Muscle of leg (tissue), 11 donors: Measurements from ENCODE around the gene PLA2G2F. TPM values are rescaled to one million over a fixed set of nuclear protein-coding genes. Genes with fewer than 3 reads are reported as not detected.

ENCODE experiments used
- DNase-seq: peaks from one replicate; pipeline ENCODE4 v3.0.0; 2013
- H3K27ac ChIP-seq: one replicate; pipeline ENCODE4 v1.5.1; 2013; ENCODE audit warnings: mild to moderate bottlenecking, low read length, control low read depth
- H3K27me3 ChIP-seq: one replicate; pipeline ENCODE4 v1.6.1; 2013; ENCODE audit warnings: low read length; ENCODE audit not compliant: control insufficient read depth, insufficient read depth
- H3K36me3 ChIP-seq: one replicate; pipeline ENCODE4 v1.6.1; 2013; ENCODE audit warnings: low read length; ENCODE audit not compliant: control insufficient read depth, insufficient read depth
- H3K4me1 ChIP-seq: one replicate; pipeline ENCODE4 v1.6.1; 2013; ENCODE audit warnings: low read length; ENCODE audit not compliant: control insufficient read depth, insufficient read depth
- H3K4me3 ChIP-seq: one replicate; pipeline ENCODE4 v1.5.1; 2013; ENCODE audit warnings: low read length, control low read depth
- H3K9me3 ChIP-seq: replicated peaks from 2 replicates; pipeline ENCODE4 v1.6.1; 2013; ENCODE audit warnings: low read depth, low read length; ENCODE audit not compliant: control insufficient read depth
- WGBS: methylation state at CpG from one replicate; pipeline ENCODE4 v1.1.5; 2013; ENCODE audit warnings: missing lambda C conversion rate; ENCODE audit not compliant: insufficient coverage; 5-methylcytosine and 5-hydroxymethylcytosine counted together
- polyA plus RNA-seq, 8 donors: library from polyadenylated mRNA; unstranded; fragments of 120-200 nt; gene quantifications; one replicate each; pipeline versions ENCODE4 v1.2.1 to v1.2.3, GENCODE V29; 2013; ENCODE audit warnings: inconsistent platforms in 1 of 8, low replicate concordance in 1 of 8; ENCODE audit not compliant: insufficient read length in 8 of 8, insufficient read depth in 1 of 8
- total RNA-seq: library from RNA; stranded (reverse); fragments of 120-200 nt; gene quantifications from one replicate; pipeline ENCODE4 v1.2.4, GENCODE V29; 2013

The PLA2G2F gene
- total and polyA plus RNA-seq, 9 donors, result not detected

- no peak for DNase-seq
- 100% methylated on average over 2 of the region's 5 CpGs for WGBS
- no peak overlapping the region for H3K27ac ChIP-seq
- no peaks in the 10 kb centered on the region for H3K36me3 ChIP-seq
- H3K9me3 ChIP-seq, result no peaks in the 10 kb centered on the region
- H3K4me1 ChIP-seq, result no peaks in the 10 kb centered on the region
- H3K4me3 ChIP-seq, result no peak overlapping the region
- H3K27me3 ChIP-seq, result peaks cover 7% of the 10 kb centered on the region
These were observed 30.8 kb downstream of the PLA2G2F start for GRCh38 chr1:20169932-20170331.

- H3K9me3 ChIP-seq, result no peaks in the 10 kb centered on the region
- H3K27ac ChIP-seq, result no peak overlapping the region
- H3K4me3 ChIP-seq, result no peak overlapping the region
- 95% methylated on average over 11 of the region's 12 CpGs for WGBS
- no peaks in the 10 kb centered on the region for H3K36me3 ChIP-seq
- DNase-seq, result no peak
- H3K27me3 ChIP-seq, result peaks cover 2% of the 10 kb centered on the region
- no peaks in the 10 kb centered on the region for H3K4me1 ChIP-seq
These were observed 33.0 kb downstream of the PLA2G2F start for GRCh38 chr1:20172033-20172590.

GRCh38 chr1:20174937-20175666 is 36.0 kb downstream of the PLA2G2F start:
- 83% methylated on average over 1 of the region's 9 CpGs for WGBS

GRCh38 chr1:20178634-20179370 is 39.7 kb downstream of the PLA2G2F start:
- no peak overlapping the region for H3K4me3 ChIP-seq
- no peak overlapping the region for H3K27ac ChIP-seq
- peak; percentile 52 for DNase-seq
- H3K27me3 ChIP-seq, result peaks cover 14% of the 10 kb centered on the region
- no peaks in the 10 kb centered on the region for H3K9me3 ChIP-seq
- H3K4me1 ChIP-seq, result no peaks in the 10 kb centered on the region
- WGBS, result 50% methylated on average over 5 of the region's 13 CpGs
- no peaks in the 10 kb centered on the region for H3K36me3 ChIP-seq

More at GRCh38 chr1:20174937-20175666, 36.0 kb downstream of the PLA2G2F start:
- H3K27me3 ChIP-seq, result peaks cover 5% of the 10 kb centered on the region
- H3K9me3 ChIP-seq, result no peaks in the 10 kb centered on the region
- H3K4me3 ChIP-seq, result no peak overlapping the region
- no peaks in the 10 kb centered on the region for H3K4me1 ChIP-seq
- DNase-seq, result peak; percentile 28
- H3K36me3 ChIP-seq, result no peaks in the 10 kb centered on the region
- H3K27ac ChIP-seq, result no peak overlapping the region

- H3K27ac ChIP-seq, result no peak overlapping the region
- no peaks in the 10 kb centered on the region for H3K4me1 ChIP-seq
- WGBS, result no CpG with 5 or more reads among the region's 2 CpGs
- H3K9me3 ChIP-seq, result no peaks in the 10 kb centered on the region
- peaks cover 16% of the 10 kb centered on the region for H3K27me3 ChIP-seq
- no peaks in the 10 kb centered on the region for H3K36me3 ChIP-seq
- no peak for DNase-seq
- H3K4me3 ChIP-seq, result no peak overlapping the region
These were observed 40.4 kb downstream of the PLA2G2F start for GRCh38 chr1:20179371-20180128.

- 74% methylated on average over 3 of the region's 6 CpGs for WGBS
- no peak overlapping the region for H3K4me3 ChIP-seq
- H3K4me1 ChIP-seq, result no peaks in the 10 kb centered on the region
- no peaks in the 10 kb centered on the region for H3K36me3 ChIP-seq
- no peaks in the 10 kb centered on the region for H3K9me3 ChIP-seq
- H3K27me3 ChIP-seq, result peaks cover 23% of the 10 kb centered on the region
- no peak overlapping the region for H3K27ac ChIP-seq
- no peak for DNase-seq
These were observed 41.2 kb downstream of the PLA2G2F start for GRCh38 chr1:20180129-20180843.

- Histone ChIP-seq H3K9me3 (no peaks in the 10 kb centered on the region), H3K27me3 (peaks cover 28% of the 10 kb centered on the region), H3K4me3 (no peak overlapping the region), H3K4me1 (no peaks in the 10 kb centered on the region), H3K27ac (no peak overlapping the region), H3K36me3 (no peaks in the 10 kb centered on the region)
- no peak for DNase-seq
- 60% methylated on average over 1 of the region's 3 CpGs for WGBS
These were observed 41.7 kb downstream of the PLA2G2F start for GRCh38 chr1:20180844-20181207.

GRCh38 chr1:20182415-20182814 is 43.3 kb downstream of the PLA2G2F start:
- Histone ChIP-seq H3K9me3 (no peaks in the 10 kb centered on the region), H3K36me3 (no peaks in the 10 kb centered on the region), H3K27ac (no peak overlapping the region), H3K27me3 (peaks cover 40% of the 10 kb centered on the region), H3K4me1 (peaks cover 9% of the 10 kb centered on the region), H3K4me3 (no peak overlapping the region)
- no peak for DNase-seq

GRCh38 chr1:20183035-20183434 is 43.9 kb downstream of the PLA2G2F start:
- Histone ChIP-seq H3K9me3 (no peaks in the 10 kb centered on the region), H3K36me3 (no peaks in the 10 kb centered on the region), H3K4me1 (peaks cover 12% of the 10 kb centered on the region), H3K4me3 (no peak overlapping the region), H3K27me3 (peaks cover 41% of the 10 kb centered on the region), H3K27ac (no peak overlapping the region)
- no peak for DNase-seq
- WGBS, result 76% methylated on average over 10 of the region's 10 CpGs
